ENCODE data around the gene SNX27. TPM values are rescaled to one million over a fixed set of nuclear protein-coding genes. Genes with fewer than 3 reads are reported as not detected.

SNX27 gene
- total and polyA plus RNA-seq, 4 donors = 4.3 to 19.7 (median 10.5) TPM

GRCh38 chr1:151563376-151563775, 48.5 kb upstream of the SNX27 start (continued):
- TF ChIP-seq, protein P1, sequence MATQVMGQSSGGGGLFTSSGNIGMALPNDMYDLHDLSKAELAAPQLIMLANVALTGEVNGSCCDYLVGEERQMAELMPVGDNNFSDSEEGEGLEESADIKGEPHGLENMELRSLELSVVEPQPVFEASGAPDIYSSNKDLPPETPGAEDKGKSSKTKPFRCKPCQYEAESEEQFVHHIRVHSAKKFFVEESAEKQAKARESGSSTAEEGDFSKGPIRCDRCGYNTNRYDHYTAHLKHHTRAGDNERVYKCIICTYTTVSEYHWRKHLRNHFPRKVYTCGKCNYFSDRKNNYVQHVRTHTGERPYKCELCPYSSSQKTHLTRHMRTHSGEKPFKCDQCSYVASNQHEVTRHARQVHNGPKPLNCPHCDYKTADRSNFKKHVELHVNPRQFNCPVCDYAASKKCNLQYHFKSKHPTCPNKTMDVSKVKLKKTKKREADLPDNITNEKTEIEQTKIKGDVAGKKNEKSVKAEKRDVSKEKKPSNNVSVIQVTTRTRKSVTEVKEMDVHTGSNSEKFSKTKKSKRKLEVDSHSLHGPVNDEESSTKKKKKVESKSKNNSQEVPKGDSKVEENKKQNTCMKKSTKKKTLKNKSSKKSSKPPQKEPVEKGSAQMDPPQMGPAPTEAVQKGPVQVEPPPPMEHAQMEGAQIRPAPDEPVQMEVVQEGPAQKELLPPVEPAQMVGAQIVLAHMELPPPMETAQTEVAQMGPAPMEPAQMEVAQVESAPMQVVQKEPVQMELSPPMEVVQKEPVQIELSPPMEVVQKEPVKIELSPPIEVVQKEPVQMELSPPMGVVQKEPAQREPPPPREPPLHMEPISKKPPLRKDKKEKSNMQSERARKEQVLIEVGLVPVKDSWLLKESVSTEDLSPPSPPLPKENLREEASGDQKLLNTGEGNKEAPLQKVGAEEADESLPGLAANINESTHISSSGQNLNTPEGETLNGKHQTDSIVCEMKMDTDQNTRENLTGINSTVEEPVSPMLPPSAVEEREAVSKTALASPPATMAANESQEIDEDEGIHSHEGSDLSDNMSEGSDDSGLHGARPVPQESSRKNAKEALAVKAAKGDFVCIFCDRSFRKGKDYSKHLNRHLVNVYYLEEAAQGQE (IDR thresholded peaks at IDR 0.05) = no peak
- TF ChIP-seq, protein P2, sequence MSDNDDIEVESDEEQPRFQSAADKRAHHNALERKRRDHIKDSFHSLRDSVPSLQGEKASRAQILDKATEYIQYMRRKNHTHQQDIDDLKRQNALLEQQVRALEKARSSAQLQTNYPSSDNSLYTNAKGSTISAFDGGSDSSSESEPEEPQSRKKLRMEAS (IDR thresholded peaks at IDR 0.05) = no peak

- 67% methylated on average over 5 of the region's 5 CpGs for WGBS
- H3K9ac ChIP-seq (ENCODE audit: low read depth in 1 of 2, low read length in 2 of 2) = no peak overlapping the region
- peaks cover 0 to 12% (median 6%) of the 10 kb centered on the region in 4 donors for H3K4me1 ChIP-seq (ENCODE audit: control insufficient read depth in 4 of 4, insufficient read depth in 4 of 4, low read length in 3 of 4)
- DNase-seq (ENCODE audit: low spot score) = no peak
- H3K9me3 ChIP-seq (ENCODE audit: control insufficient read depth in 4 of 4, low read length in 3 of 4) = no peaks in the 10 kb centered on the region
- H3K4me3 ChIP-seq (ENCODE audit: low read depth in 1 of 3, low read length in 3 of 3) = no peak overlapping the region
- TF ChIP-seq HNF4A (conservative IDR thresholded peaks at IDR 0.05) (no peak), EGR1 (IDR thresholded peaks at IDR 0.05; ENCODE audit: low read depth in 2 of 2) (no peak), TAF1 (conservative IDR thresholded peaks at IDR 0.05) (no peak), NR2F2 (IDR thresholded peaks at IDR 0.05) (no peak), RXRA (IDR thresholded peaks at IDR 0.05) (no peak), GABPA (IDR thresholded peaks at IDR 0.05 in 1 of 2, conservative IDR thresholded peaks at IDR 0.05 in 1 of 2) (no peak), SP1 (IDR thresholded peaks at IDR 0.05) (no peak), HNF4G (IDR thresholded peaks at IDR 0.05) (no peak), YY1 (IDR thresholded peaks at IDR 0.05) (no peak), JUND (IDR thresholded peaks at IDR 0.05) (no peak), CTCF (IDR thresholded peaks at IDR 0.05; ENCODE audit: low read depth, low read length, missing input control) (no peak), FOXA1 (IDR thresholded peaks at IDR 0.05) (no peak), ATF3 (IDR thresholded peaks at IDR 0.05) (no peak), FOXA2 (IDR thresholded peaks at IDR 0.05) (no peak), RAD21 (IDR thresholded peaks at IDR 0.05) (no peak)
- TF ChIP-seq, protein P2 (IDR thresholded peaks at IDR 0.05) = no peak
- TF ChIP-seq, protein P1 (IDR thresholded peaks at IDR 0.05) = no peak
- peaks cover 0 to 11% (median 5%) of the 10 kb centered on the region in 4 donors for H3K36me3 ChIP-seq (ENCODE audit: control insufficient read depth in 4 of 4, insufficient read depth in 3 of 4, low read depth in 1 of 4, low read length in 3 of 4)
- no peak overlapping the region for H3K27ac ChIP-seq (ENCODE audit: low read depth in 1 of 2, low read length in 2 of 2)
- no peaks in the 10 kb centered on the region for H3K27me3 ChIP-seq (ENCODE audit: control insufficient read depth in 4 of 4, insufficient read depth in 4 of 4, low read length in 3 of 4)
These were observed 46.2 kb upstream of the SNX27 start for GRCh38 chr1:151565502-151566189.
